Left ventricle myocardium inferior (tissue), 1 donor: ENCODE measurements around the gene NALCN. TPM values are rescaled to one million over a fixed set of nuclear protein-coding genes. Genes with fewer than 3 reads are reported as not detected.

Source experiments
- DNase-seq: peaks from one replicate; pipeline ENCODE4 v3.0.0-alpha.2; 2020
- H3K27ac ChIP-seq: fragments of 200-600 bp; replicated peaks from 2 replicates; pipeline ENCODE4 v1.8.0; 2021
- H3K27me3 ChIP-seq: fragments of 200-600 bp; 2 replicates; pipeline ENCODE4 v1.8.0; 2021; ENCODE audit warnings: low read depth
- H3K36me3 ChIP-seq: fragments of 200-600 bp; 2 replicates; pipeline ENCODE4 v1.8.0; 2021
- H3K4me1 ChIP-seq: fragments of 200-600 bp; 2 replicates; pipeline ENCODE4 v1.8.0; 2021
- H3K4me3 ChIP-seq: fragments of 200-600 bp; 2 replicates; pipeline ENCODE4 v1.8.0; 2021; ENCODE audit warnings: mild to moderate bottlenecking, moderate library complexity
- H3K9me3 ChIP-seq: fragments of 200-600 bp; replicated peaks from 2 replicates; pipeline ENCODE4 v1.8.0; 2021
- intact Hi-C: fragments of 100-400 bp; cut with micrococcal nuclease; formaldehyde crosslinking; loops from one replicate; pipeline ENCODE4 v1.11.0; 2022
- total RNA-seq: library from RNA; stranded (reverse); fragmentation: NEBNext Ultra II Directional; extraction: Animal tissue kit (Norgen Biotek cat#: 25700); gene quantifications from one replicate; pipeline ENCODE4 v1.2.1, GENCODE V29; 2021
- TF ChIP-seq, protein P1 (sequence below): fragments of 200-600 bp; IDR thresholded peaks from 2 replicates; pipeline ENCODE4 v1.8.0; 2021; ENCODE audit warnings: antibody characterized with exemption, mild to moderate bottlenecking, borderline replicate concordance
- donor health status: DM: no; HTN: yes; CAD: no; lungs with severe emphysema.

NALCN gene
- total RNA-seq, 1 donor from 2014 or later, result 8.3 TPM

DNA sequence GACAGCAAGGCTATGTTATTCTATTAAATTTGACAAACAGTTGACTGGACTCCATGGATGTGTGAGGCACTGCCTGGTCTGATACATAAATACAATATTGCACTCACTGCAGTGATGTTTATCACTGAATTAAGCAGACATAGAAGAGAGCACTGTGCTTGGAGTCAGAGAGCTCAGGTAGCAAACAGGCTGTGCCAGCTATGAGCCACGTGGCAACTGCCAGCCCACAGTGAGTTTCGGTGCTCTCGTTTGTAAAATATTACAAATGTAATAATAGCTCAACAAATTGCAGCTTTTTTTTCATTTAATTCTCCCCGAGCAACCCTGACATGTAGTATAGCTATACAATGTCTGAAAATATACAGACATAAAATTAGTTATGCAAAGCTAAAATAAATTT, 237.3 kb downstream of the NALCN start:
- no peaks in the 10 kb centered on the region for H3K27me3 ChIP-seq
- H3K36me3 ChIP-seq, result no peaks in the 10 kb centered on the region
- TF ChIP-seq, protein P1, sequence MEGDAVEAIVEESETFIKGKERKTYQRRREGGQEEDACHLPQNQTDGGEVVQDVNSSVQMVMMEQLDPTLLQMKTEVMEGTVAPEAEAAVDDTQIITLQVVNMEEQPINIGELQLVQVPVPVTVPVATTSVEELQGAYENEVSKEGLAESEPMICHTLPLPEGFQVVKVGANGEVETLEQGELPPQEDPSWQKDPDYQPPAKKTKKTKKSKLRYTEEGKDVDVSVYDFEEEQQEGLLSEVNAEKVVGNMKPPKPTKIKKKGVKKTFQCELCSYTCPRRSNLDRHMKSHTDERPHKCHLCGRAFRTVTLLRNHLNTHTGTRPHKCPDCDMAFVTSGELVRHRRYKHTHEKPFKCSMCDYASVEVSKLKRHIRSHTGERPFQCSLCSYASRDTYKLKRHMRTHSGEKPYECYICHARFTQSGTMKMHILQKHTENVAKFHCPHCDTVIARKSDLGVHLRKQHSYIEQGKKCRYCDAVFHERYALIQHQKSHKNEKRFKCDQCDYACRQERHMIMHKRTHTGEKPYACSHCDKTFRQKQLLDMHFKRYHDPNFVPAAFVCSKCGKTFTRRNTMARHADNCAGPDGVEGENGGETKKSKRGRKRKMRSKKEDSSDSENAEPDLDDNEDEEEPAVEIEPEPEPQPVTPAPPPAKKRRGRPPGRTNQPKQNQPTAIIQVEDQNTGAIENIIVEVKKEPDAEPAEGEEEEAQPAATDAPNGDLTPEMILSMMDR, result no peak
- no peaks in the 10 kb centered on the region for H3K4me1 ChIP-seq
- H3K9me3 ChIP-seq, result no peaks in the 10 kb centered on the region
- H3K4me3 ChIP-seq, result no peak overlapping the region
- no peak overlapping the region for H3K27ac ChIP-seq
- DNase-seq, result no peak
- intact Hi-C loops, result no loop called here

DNA sequence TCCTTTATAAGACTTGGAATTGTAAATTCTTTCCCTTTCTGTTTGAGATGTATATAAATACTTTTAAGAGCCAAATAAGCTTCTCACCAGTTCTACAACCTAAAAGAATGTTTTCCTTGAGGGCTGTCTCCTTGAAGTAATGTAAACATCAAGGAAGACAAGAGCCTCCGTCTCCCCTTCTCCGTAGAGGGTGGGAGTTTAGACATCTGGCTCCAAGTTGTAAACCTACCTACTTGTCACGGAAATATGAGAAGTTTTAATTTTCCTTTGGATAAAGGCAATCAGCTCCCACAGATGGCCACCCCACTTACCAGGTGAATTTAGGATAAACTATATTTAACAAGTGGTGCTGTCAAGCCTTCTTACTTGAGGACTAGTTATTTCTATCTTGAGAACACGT, 237.9 kb downstream of the NALCN start:
- intact Hi-C loops, result no loop called here

GRCh38 chr13:101170306-101170705, 246.0 kb downstream of the NALCN start:
- DNase-seq, result no peak
- intact Hi-C loops, result no loop called here

More for the DNA sequence above, 237.9 kb downstream of the NALCN start:
- TF ChIP-seq, protein P1, result no peak
- no peak overlapping the region for H3K4me3 ChIP-seq
- H3K9me3 ChIP-seq, result no peaks in the 10 kb centered on the region
- no peaks in the 10 kb centered on the region for H3K36me3 ChIP-seq
- H3K4me1 ChIP-seq, result no peaks in the 10 kb centered on the region
- no peaks in the 10 kb centered on the region for H3K27me3 ChIP-seq
- no peak overlapping the region for H3K27ac ChIP-seq
- no peak for DNase-seq

GRCh38 chr13:101157261-101157660, 259.0 kb downstream of the NALCN start:
- no peaks in the 10 kb centered on the region for H3K36me3 ChIP-seq
- no peaks in the 10 kb centered on the region for H3K27me3 ChIP-seq
- TF ChIP-seq, protein P1, result no peak
- H3K9me3 ChIP-seq, result no peaks in the 10 kb centered on the region
- H3K4me1 ChIP-seq, result peaks cover 2% of the 10 kb centered on the region
- no peak for DNase-seq
- no peak overlapping the region for H3K27ac ChIP-seq
- intact Hi-C loops, result no loop called here
- H3K4me3 ChIP-seq, result no peak overlapping the region

More at GRCh38 chr13:101170306-101170705, 246.0 kb downstream of the NALCN start:
- H3K36me3 ChIP-seq, result no peaks in the 10 kb centered on the region
- H3K27me3 ChIP-seq, result no peaks in the 10 kb centered on the region
- no peak overlapping the region for H3K27ac ChIP-seq
- TF ChIP-seq, protein P1, result no peak
- no peaks in the 10 kb centered on the region for H3K9me3 ChIP-seq
- no peak overlapping the region for H3K4me3 ChIP-seq
- no peaks in the 10 kb centered on the region for H3K4me1 ChIP-seq

DNA sequence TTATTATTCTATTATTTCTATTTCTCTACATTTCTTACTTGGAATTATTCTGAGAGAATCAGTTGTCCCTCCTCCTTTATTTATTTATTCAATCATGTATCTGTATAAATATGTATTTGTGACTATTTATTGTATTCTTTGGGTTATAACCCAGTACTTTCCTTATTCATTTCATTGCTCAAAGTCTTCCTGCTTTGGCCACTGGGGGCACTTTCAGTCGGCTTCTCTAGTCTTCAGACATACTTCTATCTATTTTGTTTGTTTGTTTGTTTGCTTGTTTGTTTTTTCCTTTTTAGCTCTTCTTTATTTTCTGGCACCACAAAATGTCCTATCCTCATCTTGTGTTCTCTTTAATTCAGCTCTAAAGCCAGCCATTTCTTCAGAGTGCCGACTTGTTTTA, 260.4 kb downstream of the NALCN start:
- no peaks in the 10 kb centered on the region for H3K9me3 ChIP-seq
- no peak overlapping the region for H3K4me3 ChIP-seq
- no peak for DNase-seq
- no peak overlapping the region for H3K27ac ChIP-seq
- peaks cover 5% of the 10 kb centered on the region for H3K4me1 ChIP-seq
- intact Hi-C loops, result no loop called here
- no peaks in the 10 kb centered on the region for H3K36me3 ChIP-seq
- no peaks in the 10 kb centered on the region for H3K27me3 ChIP-seq
- TF ChIP-seq, protein P1, result peak; percentile 42

- Histone ChIP-seq H3K27me3 (peaks cover 4% of the 10 kb centered on the region), H3K4me3 (no peak overlapping the region)
These were observed 264.1 kb downstream of the NALCN start for GRCh38 chr13:101152184-101152583.

More at GRCh38 chr13:101152184-101152583, 264.1 kb downstream of the NALCN start:
- no peaks in the 10 kb centered on the region for H3K9me3 ChIP-seq
- intact Hi-C loops, result no loop called here
- H3K4me1 ChIP-seq, result peaks cover 5% of the 10 kb centered on the region
- TF ChIP-seq, protein P1, result no peak
- no peaks in the 10 kb centered on the region for H3K36me3 ChIP-seq
- H3K27ac ChIP-seq, result no peak overlapping the region
- no peak for DNase-seq
